ENCODE measurements around the gene IL9R.
"Not testable (repeated sequence)": the region's sequence is repeated elsewhere in the genome, so short reads cannot be mapped to it uniquely, and the experiment has no call there.

IL9R gene

DNA sequence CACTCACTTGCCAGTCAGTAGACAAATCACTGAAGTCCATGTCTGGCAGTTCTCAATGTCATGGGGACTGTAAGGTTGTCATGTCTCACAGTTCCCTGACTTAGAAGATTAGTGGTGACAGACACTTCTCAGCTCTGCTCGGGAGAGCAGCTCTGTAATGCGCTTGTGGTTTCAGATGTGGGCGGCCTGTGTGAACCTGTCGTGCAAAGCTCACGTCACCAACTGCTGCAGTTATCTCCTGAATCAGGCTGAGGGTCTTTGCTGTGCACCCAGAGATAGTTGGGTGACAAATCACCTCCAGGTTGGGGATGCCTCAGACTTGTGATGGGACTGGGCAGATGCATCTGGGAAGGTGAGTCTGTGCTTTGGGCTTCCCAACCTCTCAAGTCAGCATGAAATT, at the start of gene IL9R:
IL9R (plus strand) TSS at position 261 of the 400 bp plus-strand sequence; CDS start at position 325, 64 bp downstream.
- DNase-seq = no peak

DNA sequence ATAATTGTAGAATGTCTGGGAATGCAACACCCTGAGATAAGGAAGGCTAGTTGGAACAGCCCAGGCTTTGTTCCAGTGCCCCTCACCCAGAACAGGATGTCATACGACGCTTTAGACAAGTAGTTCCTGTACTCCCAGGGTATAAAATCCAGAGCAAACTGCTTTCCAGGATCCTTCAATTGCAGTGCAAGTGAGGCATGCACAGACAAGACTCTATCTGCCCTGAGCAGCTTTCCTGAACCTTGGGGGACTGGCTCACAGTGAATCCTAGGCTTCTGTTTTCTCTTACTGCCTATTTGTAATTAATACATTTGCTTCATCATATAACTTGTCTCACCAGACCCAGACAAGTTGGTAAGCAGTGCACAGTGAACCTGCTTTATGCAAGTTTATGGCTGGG, 48.4 kb upstream of the IL9R start:
- DNase-seq = no peak

- DNase-seq = no peak
Observed at GRCh38 chrX:155951237-155951789, 46.2 kb upstream of the IL9R start.

DNA sequence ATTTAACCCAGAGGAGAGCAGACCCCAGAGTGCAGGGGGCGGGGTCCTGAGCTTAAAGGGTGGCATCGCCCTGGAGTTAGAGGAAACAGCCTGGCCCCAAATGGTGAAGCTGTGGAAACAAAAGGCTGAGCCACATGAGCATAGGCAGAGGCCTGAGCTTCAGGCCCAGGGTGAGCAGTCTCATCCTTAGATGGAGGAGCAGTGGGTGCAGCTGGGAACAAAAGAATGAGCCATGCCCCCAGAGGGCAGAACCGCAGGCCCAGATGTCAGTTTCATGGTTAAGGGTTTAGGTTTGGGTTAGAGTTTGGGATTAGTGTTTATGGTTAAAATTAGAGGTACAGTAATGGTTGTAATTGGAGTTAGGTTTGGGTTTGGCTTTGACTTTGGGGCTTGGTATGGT, 44.4 kb upstream of the IL9R start:
- no peak for DNase-seq

DNA sequence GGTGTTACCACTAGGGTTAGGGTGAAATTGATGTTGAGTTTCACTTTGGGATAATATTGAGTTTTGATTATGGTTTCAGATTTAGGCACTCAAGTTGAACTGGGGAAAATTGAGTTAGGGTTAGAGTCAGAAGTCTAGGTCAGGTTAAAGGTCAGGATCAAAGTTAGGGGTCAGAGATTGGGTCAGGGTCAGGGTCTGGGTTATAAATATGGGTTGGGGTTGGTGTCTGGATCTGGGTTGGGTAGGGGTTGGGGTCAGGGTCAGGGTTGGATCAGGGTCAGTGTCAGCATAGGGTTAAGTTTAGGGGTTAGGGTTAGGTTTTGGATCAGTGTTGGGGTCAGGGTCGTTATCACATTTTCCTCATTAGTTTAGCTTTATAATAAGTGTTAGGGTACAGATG, 42.7 kb upstream of the IL9R start:
- no peak for DNase-seq

GRCh38 chrX:155956099-155956498, 41.4 kb upstream of the IL9R start:
- no peak for DNase-seq

DNA sequence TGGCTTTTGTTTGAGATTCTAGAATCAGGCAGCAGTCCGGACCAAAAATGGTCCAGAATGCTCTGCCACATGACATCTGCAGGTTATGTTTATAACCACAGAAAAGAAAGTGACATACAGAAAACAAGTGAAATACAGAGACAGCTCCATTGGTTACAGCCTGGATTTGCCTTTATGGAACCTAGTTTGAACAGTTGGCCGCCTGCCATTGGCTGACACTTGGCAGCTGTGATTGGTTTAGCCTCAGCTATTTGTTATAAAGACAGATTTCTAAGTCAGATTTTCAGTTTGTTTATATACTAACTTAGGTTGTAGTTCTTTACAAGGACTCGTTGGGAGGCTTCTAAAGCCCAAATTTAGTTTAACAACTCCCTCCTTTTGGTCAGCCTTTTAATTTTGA, 40.8 kb upstream of the IL9R start:
- no peak for DNase-seq

DNA sequence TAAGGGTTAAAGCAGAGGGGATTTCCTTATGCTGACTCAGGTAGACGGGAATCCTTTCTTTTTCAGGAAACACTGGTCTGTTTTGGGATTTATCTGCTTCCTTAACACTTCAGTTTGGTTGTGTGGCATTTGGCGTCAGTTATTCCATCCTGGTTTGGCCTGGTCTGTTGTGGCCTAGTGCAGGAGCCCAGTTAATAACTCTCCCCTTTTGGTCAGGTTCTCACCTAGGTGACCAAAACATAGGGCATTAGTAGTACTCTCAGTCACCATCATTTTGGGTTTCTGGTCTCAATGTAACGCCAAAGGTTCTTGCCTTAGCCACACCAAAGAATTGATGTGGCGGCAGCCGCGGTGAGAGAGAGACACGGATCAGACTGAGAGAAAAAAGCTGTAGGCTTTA, 39.7 kb upstream of the IL9R start:
- DNase-seq = no peak

- DNase-seq = no peak
Observed at GRCh38 chrX:155959018-155959587, 38.4 kb upstream of the IL9R start.

DNA sequence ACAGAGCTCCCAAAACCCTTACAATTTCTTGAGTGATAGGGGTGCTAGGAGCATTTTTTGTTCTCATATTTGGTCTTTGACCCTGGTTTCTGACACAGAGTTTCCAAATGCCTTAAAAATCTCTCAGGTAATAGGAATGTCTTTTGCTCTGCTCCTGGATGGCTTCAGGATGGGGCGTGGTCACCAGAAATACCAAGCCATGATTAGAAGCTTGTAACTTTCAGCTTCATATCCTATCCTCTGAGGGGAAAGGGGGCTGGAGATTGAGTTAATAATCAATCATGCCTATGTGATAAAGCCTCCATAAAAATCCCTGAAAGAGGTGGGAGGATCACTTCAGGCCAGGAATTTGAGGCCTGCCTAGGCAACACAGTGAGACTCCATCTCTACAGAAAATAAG, 34.6 kb upstream of the IL9R start:
- DNase-seq = no peak

GRCh38 chrX:155966876-155967275, 30.6 kb upstream of the IL9R start:
- DNase-seq = no peak

DNA sequence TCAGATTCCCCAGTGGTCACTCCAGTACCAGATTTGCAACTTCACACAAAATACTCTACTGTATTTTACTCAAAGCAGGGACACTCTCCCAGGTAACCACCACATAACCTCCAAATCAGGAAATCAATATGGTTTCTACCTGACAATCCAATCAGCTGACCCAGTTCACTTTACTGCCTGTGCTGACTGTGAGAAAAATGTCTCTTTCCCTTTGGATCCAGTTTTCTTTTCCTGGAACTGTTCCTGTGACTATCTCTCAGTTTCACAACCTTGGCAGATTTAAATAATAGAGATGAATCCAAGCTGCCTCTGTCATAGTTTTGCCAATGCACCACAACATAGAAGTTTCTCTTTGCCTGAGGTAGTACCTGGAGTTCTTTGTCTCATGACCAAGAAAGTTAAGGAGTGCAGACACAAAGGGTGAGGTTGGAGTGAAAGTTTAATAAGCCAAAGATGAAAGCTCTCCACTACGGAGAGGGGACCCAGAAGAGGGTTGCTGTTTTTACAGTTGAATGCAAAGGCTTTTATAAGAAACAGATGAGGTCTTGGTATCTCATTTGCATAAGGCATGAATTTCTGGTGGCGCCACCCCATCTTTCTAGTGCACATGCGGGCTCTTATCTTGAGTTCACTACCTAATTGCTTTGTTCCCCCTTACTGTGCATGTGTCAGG, 29.7 kb upstream of the IL9R start:
- DNase-seq = no peak

GRCh38 chrX:155968326-155968661, 29.2 kb upstream of the IL9R start:
- no peak for DNase-seq

GRCh38 chrX:155968791-155969190, 28.7 kb upstream of the IL9R start:
- DNase-seq = no peak

DNA sequence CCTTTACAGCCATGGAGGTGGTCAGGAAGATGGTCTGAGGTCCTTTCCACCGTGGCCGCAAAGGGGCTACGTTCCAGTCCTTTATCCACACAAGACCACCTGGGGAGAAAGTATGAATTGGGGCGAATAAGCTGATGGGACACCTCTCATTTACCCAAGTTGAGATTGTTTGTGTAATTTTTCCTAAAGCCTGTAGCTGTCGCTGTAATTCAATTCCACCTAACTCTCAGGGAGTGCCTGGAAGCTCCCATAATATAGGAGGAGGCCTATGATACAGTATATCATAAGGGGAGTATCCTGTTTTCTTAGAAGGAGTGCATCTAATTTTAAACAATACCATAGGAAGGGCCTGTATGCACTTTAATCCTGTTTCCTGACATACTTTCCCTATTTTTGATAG, 25.8 kb upstream of the IL9R start:
- DNase-seq = not testable (repeated sequence)

DNA sequence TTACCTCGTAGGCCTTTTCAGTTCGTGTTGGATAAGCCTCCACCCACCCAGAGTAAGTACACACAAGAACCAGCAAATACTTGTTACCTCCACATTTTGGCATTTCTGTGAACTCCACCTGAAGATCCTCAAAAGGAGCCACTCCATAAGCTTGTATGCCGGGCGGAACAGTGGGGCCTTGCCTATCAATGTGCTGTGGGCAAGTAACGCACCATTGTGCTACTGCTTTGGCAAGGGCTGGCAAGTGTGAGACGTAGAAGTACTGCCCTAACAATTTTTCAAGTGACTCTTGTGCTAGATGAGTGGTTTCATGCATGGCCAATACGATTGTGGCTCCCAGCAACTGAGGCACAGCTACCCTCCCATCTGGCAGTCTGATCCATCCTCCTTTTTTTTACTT, 25.3 kb upstream of the IL9R start:
- DNase-seq = not testable (repeated sequence)

GRCh38 chrX:155983326-155983725, 14.2 kb upstream of the IL9R start:
- no peak for DNase-seq

DNA sequence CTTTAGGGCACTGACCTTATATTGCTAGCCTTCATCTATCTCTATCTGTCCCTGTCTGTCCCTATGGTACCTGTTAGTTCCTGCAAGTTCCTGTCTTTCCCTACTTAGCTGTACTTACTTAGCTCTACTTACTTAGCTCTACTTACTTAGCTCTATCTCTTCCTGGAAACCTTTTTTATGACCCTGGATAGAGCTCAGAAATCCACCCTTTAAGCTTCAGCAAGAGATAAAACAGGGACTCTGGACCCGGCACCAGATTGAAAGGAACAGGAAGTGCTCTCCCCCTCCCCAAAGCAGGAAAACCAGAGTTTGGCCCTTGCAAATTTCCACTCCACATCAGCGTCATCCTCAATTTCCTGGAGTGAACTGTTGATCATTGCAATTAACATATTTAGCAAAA, 12.3 kb upstream of the IL9R start:
- DNase-seq = no peak

- not testable (repeated sequence) for DNase-seq
Observed at GRCh38 chrX:155986995-155987394, 10.5 kb upstream of the IL9R start.

DNA sequence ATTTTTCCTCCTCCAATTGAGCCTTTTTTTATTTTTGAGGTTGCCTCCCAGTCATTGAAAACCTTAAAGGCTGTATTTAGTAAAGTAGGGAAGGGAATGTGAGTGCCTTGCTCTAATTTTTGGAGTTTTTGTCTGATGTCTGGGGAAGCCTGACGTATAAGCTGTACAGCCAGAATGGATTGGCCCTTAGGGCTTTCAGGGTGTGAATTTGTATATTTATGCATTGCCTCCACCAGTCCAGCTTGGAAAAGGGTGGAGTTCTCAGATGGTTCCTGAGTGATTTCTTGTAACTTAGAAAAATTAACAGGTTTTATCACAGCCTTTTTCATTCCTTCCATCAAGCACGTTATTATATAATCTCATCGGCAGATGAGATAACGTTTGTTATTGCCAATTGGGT, 8.6 kb upstream of the IL9R start:
- no peak for DNase-seq

DNA sequence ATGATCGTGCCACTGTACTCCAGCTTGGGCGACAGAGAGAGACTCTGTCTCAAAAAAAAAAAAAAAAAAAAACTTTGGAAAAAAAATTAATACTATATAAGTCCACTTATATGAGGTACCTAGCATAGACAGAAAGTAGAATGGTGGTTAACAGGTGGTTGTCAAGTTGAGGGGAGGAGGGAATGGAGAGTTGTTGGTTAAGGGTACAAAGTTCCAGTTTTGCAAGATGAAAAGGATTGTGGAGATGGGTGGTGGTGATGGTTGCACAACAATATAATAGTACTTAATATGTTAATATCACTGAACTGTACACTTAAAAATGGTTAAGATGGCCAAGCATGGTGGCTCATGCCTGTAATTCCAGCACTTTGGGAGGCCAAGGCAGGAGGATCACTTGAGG, 4.1 kb upstream of the IL9R start:
- no peak for DNase-seq

DNA sequence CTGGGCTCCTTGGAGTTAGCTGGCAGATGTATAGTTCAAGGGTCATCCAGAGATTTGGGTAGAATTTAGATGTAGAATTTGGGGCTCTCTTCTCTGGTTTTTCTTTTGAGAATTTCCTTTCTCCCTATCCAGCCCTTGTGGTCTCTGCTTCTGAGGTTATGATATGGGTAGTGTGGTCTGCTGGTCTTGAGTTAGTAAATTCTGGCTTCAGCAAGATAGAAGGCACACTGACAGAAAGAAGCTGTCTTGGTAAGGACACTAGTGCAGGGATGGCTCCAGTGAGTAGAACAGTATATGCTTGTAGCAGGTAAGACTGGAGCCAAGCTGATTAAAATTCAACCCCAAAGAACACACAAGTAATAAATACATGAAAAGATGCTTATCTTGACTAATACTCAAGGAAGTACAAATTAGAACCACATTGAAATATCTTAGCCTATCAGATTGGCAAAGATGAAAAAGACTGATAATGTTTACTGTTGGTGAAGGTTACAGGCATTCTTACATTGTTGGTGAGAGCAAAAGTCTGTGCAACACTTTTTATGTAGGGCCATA, 2.1 kb upstream of the IL9R start:
- no peak for DNase-seq

GRCh38 chrX:155998116-155998515, 620 bp downstream of the IL9R start:
- no peak for DNase-seq

- DNase-seq = no peak
Observed at GRCh38 chrX:155998761-155999510, 1.4 kb downstream of the IL9R start.

All from GOT3 (cell line).